OCI-M2 (cell line): Measurements from ENCODE around the gene GZF1.

Experiments used
- DNase-seq: peaks from one replicate; lab custom pipeline; 2025; ENCODE audit not compliant: unreplicated experiment; lab: John Stamatoyannopoulos, UW

Gene GZF1

DNA sequence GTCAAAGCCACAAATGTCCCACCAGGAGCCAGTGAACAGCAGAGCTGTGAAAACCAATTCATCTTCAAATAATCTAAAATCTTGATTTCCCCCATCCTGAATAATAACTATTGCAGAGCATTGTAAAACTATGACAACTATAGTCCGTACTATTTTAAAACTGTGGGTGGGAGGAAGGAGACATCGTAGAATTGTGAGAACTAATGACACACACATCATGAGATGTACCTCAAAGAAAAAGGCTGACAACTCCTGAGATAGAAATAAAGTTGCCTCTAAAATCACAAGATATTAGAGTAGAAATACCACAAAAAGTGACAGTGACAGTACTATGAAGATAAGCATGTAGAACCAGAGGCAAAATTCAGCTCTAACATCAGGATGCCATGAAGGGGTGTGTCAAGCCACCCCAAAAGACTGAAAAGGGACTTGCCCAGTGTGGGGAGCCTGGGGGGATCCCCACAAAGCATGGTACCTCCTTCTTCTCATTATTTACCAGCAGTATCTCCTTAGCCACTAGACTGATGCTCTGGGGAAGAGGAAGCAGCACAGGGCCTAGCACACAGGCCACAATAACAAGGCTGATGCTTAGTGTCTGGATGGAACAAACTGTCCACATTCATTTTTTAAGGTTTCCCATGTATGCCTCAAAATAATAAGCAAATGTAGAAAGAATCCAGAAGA, 45.9 kb downstream of the GZF1 start:
- no peak for DNase-seq

DNA sequence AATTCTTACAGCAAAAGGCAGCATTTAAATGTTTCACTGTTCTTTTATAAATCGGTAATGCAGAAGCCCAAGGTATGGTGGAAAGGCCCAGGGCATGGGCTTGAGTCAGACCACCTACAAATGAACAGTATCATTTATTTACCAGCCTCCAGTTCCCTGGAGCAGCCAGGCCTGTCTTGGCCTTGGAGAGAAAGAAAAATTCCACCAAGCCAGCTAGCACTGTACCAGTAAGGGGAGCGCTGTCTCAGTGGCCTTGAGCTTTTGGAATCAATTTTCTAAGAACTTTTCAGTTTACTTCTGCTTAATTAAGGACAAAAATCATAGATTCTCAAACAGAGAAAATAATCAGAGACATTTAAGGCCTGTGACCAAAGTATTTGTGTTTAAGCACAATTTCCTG, 47.0 kb downstream of the GZF1 start:
- DNase-seq, result no peak

DNA sequence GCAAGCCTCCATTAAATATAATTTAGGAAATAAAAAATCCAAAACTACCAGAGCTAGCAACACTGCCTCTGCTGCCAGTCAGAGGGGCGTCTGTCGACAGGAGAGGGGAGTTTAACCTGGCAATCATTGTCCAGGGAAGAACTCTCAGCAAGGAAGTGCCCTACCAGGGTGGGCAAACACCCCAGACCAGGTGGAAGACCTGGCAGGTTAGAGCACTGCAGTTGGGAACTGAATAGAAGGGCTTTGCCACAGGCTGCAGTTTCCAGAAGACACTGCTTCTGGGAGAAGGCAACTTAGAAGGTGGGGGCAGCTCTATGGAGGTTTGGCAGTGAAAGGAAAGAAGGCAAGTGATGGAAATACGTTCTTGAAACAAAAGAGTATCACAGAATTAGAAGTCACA, 47.8 kb downstream of the GZF1 start:
- no peak for DNase-seq

DNA sequence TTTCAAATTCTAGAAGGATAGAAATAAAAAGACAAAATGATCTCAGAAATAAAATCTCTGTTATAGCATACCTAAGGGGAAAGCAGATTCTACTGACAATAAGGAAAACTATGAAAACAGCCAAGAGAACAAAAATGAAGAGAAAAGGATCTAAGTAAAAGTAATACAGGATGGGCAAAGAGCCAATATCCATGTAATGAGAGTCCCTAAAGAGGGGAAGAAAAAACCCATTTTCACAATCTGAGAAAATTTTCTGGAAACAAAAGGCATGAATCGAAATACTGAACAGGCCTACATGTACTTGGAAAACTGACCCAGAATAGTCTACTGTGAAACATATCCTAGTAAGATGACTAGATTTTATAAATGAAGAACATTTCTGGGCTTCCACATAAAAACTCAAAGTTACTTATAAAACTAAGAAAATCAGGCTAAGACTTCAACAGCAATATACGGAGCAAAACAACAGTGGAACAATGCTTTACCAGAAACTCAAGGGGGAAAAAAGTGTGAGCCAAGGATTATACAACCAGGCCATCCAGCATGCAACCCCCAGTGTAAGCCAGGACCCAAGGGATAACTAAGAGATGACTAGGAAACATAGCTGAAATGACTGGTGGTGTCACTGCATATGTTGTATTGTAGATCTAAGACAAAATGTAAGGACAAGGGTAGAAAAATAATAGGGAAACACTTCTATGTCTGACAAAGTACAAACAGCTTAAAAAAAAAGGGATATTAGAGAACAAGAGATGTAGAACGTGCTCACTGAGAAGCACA, 49.1 kb downstream of the GZF1 start:
- DNase-seq, result no peak

DNA sequence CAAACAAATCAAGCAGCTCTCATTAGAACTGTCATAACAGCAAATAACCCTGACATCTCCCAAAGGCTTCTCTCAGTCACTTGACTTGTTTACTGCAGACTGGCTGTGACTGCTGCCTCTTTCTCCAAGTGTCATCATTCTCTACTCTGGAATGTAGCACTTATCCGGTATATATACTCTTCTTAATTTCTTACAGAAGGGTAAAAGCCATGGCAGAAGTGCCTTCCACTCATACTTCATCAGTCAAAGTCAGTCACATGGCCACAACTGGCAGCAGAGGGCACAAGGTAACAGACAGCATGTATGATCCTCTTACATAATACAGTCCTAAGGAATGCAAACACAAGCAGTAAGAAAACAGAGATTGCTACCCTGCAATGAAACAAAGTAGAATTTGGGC, 50.0 kb downstream of the GZF1 start:
- DNase-seq, result no peak

DNA sequence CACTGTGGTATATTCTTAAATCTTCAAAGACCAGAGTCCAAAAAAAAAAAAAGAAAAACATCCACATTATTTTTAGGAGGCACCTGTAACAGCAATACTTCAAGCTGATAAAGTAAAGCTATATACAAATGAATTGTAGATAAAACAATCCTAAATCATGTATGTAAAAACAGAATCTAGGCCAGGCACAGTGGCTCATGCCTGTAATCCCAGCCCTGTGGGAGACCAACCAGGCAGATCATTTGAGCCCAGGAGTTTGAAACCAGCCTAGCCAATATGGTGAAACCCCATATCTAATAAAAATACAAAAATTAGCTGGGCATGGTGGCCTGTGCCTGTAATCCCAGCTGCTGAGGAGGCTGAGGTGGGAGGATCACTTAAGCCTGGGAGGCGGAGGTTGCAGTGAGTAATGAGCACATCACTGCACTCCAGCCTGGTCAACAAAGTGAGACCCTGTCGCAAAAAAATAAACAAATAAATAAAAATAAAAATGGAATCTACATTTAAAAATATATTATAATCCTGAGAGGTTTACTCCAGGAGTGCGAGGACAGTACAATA, 52.0 kb downstream of the GZF1 start:
- DNase-seq, result no peak

DNA sequence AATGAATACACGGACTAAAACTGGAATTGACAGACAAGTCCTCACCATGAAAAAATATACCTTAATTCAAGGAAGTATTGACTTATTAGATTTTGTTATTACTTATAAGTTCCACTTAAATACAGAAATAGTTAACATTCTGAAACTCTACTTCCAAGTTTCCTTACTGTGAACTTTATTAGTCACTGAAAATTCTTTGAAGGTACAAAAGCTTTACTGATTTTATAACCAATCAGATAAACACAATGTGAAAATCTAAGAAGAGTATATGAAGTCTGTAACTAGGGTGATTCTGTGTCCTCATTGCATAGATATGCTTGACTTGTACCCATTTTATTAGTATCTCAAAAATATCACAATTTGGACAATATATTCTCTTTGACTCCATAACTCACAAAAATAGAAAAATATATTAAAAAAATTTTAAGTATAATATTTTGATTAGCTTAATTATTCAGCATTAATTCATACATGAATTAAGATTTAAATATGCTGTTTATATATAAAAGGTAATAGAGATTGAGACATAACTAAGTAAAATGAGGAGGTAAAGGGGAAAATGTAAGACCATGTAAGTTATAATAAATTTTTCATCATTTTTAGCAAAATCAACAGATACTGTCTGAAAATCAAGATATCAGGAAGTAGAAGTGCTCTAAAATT, 52.7 kb downstream of the GZF1 start:
- no peak for DNase-seq

DNA sequence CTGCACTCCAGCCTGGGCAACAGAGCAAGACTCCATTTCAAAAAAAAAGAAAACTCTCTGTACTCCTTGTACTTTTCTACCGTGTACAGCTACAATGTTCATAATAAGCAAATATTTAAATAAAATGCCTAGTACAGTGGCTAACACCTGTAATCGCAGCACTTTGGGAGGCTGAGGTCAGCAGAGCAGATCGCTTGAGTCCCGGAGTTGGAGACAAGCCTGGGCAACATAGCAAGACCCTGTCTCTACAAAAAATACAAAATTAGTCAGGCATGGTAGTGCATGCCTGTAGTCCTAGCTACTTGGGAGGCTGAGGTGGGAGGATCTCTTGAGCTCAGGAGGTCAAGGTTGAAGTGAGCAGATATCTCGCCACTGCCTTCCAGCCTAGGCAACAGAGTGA, 53.6 kb downstream of the GZF1 start:
- no peak for DNase-seq

DNA sequence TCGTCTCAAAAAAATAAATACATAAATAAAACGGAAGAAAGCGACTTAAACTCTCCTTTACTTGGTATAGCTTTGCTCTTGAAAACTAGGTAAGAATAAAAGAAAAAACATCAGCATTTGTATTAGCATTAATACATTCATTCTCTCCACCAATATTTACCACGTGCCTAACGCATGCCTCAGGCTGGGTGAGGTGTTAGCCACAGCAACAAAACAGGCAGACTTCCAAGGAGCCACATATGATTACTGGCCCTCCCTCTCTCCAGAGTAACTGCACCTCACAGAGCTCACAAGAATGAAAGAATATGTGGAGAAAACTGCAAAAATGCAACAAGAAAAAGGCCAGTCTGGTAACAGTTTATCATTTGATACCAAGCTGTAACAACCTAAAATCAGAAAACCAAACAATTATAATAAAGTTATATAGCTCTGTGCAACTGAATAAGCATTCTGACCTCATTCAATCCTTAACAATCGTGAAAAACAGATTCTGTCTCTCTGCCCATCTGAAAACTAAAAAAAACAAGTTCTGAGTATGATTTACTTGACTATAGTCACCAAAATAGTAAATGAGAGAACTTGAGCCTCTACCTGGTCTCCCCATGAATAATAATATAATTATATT, 54.1 kb downstream of the GZF1 start:
- DNase-seq, result no peak

DNA sequence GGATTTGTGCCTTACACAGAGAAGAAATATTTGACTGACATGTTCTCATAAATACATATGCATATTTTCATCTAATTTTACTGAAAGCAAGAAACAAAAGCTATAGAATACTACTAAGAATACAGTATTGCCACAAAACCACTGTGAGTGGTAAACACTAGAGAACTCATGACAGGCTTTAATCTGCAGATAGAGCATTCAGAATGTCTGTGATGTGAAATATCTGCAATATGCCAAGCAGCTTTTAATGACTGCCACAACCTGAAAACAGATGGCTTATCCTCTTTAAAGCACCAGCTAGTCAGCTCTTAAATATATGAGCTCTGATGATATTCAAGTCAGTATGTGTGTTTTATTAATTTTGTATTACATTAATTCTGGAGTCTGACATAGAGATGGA, 55.9 kb downstream of the GZF1 start:
- no peak for DNase-seq

DNA sequence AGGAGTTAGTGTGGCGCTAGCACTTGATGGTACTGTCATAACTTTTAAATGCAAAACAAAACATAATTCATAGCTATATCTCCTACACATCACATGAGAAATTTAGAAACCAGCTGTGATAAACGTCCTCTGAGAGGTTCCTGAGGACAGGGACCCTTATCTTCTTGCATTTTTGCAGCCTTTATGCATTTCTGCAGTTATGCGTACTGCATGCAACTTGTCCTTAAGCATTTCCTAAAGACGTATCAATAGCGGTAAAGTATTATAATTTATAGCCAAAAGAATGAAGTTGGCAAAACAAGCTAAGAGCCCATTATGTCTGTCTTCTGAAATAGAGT, 57.6 kb downstream of the GZF1 start:
- DNase-seq, result no peak

DNA sequence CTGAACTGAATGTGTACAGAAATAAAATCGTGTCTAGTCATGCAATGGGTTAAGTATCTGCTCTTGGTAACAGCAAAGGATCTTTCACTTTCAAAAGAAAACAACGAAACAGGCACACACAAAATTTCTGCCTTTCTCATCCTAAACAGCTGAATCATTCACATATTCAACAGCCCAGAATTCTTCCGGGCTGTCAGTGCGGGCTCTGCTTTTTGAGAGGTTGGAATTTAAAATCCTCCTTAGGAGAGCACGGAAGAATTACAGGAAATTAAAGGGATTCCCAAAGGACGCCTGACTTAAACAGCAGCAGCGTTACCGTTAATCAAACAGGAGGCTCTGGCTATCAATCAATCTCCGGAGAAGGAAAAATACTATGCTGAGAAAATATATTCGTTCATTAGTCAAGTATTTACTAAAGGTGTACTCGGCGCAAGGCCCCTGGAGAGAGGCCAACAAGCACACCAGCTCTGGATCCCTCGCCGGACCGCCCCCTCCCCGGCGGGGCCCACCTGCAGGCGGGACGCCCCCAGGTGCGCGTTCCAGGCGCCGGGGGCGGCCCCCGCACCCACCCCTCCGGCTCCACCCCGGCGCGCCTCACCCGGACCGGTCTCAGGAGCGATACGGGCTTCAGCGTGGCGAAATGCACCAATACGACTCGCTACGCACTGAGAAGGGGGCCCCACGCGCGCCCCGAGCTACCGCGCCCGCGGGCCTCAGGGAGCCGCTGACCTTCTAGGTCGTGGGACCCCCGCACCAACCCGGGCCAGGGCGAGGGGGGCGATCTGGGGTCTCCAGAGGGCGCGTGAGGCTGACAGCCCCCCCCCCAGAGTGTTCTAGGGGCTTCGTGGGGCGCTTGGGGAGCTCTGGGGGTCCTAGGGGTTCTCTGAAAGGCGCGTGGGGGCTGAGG, 58.3 kb downstream of the GZF1 start:
- DNase-seq, result no peak

DNA sequence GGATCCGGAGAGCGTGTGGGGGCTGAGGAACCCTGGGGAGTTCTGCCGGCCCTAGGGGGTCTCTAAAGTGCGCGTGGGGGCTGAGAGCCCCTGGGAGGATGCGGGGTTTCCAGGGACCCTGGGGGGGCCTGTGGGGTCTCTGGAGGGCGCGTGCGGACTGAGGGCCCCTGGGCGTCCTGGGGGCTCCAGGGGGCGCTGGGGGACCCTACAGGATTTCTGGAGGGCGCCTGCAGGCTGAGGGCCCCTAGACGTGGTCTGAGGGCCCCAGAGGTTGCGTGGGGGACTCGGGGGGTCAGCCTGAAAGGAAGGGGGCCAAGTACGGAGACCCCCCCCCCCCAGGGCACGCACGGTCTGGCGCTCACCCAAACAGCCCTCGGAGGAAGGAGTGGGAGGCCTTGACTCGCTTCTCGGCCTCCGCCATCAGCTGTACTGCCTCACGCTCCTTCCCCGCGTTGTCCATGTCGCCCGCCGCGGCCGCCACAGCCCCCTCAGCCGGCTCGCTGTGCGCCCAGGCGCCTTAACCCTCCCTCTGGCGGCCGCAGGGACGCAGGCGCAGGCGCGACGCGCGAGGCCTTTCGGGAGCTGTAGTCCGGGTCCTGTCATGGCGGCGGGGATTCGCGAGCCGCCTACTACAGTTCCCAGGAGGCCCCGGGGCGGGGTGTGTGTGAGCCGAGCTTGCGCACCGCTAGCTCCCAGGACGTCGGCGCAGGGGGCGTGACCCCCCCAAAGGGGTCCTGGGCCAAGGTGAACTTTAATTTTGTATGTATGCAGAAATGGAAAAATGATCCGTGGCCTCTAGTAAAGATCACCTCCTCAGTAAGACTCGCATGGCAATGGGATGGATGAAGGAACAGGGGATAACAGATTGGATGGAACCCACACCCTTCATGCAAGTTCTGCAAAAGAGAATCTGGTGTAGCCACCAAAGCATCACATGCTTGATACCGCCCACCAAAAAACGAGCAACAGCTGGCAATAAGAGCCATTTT, 59.3 kb downstream of the GZF1 start, which contains the start of gene NAPB:
Gene NAPB (minus strand): TSS at position 546 of the 989 bp plus-strand sequence. CDS start 86 bp downstream, at position 460.
- peak; percentile 65 for DNase-seq
